ENCODE data around the gene DPP10.

DPP10 gene

DNA sequence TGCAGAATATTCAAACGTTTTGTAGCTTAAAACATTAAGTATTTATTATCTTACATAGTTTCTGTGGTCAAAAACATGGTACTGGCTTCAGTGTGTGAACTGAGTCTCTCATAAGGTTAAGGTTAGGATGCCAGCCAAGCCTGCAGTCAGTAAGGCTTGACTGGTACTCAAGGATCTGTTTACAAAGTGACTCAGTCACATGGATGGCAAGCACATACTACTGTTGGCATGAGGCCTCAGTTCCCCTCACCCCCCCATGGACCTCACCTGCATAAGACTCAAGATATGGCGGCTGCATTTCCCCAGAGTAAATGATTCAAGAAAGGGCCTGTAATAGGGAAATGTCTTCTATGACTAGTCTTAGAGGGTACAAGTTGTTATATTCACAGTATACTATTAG, 1167.5 kb downstream of the DPP10 start:
- no peak for DNase-seq

DNA sequence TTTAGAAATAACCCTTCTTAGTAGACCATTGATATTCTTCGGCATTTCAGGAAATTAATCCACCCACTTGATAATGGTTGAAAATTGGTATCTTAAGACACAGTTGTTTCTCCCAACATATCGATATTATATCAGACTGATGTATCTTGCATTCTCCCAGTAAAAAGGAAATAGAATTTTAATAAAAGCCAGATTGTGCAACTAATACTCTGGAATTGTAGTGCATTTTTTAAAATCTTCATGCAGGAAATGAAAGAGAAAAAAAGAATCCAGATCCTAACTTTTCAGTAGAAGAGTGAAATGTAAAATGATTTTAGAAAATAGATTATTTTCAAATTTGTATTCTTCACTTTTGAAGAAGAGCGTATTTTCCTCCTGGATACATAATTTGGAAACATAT, 1168.4 kb downstream of the DPP10 start:
- no peak for DNase-seq

DNA sequence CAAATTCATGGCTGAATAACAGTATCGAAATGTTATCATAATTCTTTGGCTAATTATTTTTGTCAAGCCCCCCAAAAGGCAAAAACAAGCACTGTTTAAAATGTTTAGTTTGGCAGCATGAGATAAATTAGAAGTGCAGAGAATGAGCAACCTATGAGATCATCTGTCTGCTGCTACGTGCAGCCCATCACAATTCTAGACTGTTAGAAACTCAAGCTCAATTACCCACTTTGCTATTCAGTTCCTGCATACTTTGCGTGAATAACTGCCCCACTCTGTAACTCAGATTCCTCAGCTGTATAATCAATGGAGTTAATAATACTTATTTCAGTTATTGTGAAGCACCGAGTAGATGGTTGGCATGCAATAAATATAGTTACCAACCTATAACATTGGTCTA, 1181.9 kb downstream of the DPP10 start:
- no peak for DNase-seq

DNA sequence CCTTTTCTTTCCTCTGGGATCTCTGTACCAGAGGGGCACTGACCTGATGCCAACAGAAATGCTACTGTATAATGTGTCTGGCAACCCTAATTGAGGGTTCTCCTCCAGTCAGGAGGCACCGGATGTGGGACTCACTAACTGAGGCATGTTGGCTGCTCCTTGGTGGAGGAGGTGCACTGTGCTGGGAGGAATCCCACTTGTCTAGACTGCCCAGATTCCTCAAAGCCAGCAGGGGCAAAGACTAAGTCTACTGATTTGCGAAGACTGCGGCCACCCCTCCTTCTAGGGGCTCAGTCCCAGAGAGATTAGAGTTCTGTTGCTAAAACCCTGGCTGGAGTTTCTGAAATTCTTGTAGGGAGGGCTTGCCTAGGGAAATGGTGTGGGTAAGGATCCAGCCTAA, 1192.1 kb downstream of the DPP10 start:
- no peak for DNase-seq

DNA sequence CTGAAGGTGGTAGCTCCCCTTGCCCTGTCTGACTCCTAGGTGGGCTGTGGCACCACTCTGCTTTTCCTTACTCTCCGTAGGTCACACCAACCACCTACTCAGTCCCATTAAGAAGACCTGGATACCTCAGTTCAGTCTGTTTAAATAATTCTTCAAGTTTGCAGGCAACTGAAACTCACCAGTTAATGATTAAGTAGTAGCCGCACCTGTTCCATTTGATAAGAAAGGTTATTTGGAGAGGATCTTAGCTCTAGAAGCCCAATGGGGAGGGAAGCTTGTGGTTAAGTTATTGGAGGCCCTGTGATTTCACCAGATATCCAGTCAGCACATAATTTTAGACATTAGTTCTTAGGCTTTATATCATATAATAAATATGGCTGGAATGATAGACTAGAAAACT, 1193.0 kb downstream of the DPP10 start:
- DNase-seq: no peak

DNA sequence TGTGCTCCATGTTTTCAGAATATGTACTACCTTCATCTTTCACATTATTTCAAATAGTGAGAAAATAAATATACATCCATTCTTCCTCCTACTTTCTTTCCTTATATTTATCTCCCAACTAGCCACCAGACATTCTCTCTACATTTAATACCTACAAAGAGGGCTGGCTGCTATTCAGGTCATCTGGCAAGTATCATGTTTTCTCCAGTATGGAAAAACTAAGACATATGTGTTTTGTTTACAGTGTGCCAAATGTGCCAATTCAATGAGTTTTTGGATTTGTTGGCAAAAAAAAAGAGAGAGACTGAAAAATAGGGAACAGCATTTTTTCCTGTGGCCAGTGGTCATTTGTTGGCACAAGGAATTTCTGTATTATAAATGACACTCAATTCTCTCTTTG, 1207.3 kb downstream of the DPP10 start:
- DNase-seq: no peak

- DNase-seq: no peak
These were observed 1208.4 kb downstream of the DPP10 start for GRCh38 chr2:115650827-115651226.

- DNase-seq: no peak
These were observed 1210.2 kb downstream of the DPP10 start for GRCh38 chr2:115652652-115653051.

- DNase-seq: no peak
These were observed 1211.9 kb downstream of the DPP10 start for GRCh38 chr2:115654362-115654761.

- no peak for DNase-seq
These were observed 1235.7 kb downstream of the DPP10 start for GRCh38 chr2:115678129-115678528.

GRCh38 chr2:115684345-115684744, 1241.9 kb downstream of the DPP10 start:
- no peak for DNase-seq

GRCh38 chr2:115691409-115691808, 1249.0 kb downstream of the DPP10 start:
- no peak for DNase-seq

GRCh38 chr2:115694651-115695050, 1252.2 kb downstream of the DPP10 start:
- no peak for DNase-seq

DNA sequence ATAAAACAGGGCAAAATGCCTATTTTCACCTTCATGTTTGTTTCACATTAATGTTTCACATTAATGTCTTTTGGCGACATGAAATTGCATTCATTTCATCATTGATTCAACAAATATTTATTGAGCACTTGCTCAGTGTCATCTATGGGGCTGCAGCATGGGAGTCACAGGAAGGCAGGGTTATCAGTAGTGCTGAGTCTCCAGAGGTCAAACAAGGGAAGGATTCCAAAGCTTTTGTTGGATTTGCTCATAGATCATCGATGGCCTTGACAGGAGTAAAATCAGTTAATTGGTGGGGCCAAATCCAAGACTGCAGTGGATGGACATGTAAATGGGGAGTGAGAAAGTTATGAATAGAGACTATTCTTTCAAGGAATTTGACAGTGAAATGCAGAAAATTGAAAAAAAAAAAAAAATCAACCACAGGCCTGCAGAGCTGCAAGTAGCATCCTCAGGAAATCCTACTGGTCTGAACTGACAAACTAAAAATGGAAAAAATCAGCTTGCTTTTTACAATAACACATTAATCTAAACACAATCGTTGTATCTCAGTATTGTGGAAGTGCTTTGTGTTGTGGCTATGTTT, 1290.8 kb downstream of the DPP10 start:
- no peak for DNase-seq

DNA sequence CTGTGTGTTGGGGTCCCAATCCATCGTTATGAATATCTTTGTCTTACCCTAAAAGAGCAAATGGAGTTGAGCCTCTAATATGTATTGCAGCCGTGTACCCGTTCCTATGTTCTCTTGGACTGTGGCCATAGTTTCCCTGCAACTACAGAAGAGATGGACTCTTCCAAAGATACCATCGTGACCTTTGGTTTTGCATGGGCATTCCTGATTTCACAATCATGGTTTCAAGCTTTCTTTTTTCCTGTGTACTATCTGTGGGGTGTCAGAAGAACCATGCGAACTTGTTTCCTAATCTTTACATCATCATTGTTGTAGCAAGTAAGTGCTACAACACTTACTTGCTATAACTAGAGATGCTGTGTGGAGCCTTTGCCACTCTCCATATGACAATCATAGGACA, 1295.7 kb downstream of the DPP10 start:
- no peak for DNase-seq

GRCh38 chr2:115739574-115739973, 1297.1 kb downstream of the DPP10 start:
- no peak for DNase-seq

GRCh38 chr2:115746151-115746550, 1303.7 kb downstream of the DPP10 start:
- DNase-seq: no peak

DNA sequence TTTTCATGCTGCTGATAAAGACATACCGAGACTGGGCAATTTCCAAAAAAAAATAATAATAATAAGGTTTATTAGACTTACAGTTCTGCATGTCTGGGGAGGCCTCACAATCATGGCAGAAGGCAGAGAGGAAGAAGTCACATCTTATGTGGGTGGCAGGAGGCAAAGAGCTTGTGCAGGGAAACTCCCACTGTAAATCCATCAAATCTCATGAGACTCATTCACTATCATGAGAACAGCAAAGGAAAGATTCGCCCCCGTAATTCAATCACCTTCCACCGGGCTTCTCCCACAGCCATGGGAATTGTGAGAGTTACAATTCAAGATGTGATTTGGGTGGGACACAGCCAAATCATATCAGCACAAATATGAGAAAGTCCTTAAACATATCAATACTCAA, 1314.8 kb downstream of the DPP10 start:
- DNase-seq: no peak

GRCh38 chr2:115763601-115764000, 1321.2 kb downstream of the DPP10 start:
- DNase-seq: no peak

- DNase-seq: no peak
These were observed 1329.1 kb downstream of the DPP10 start for GRCh38 chr2:115771516-115771915.

GRCh38 chr2:115774361-115774760, 1331.9 kb downstream of the DPP10 start:
- no peak for DNase-seq

- DNase-seq: no peak
These were observed 1336.7 kb downstream of the DPP10 start for GRCh38 chr2:115779085-115779632.

DNA sequence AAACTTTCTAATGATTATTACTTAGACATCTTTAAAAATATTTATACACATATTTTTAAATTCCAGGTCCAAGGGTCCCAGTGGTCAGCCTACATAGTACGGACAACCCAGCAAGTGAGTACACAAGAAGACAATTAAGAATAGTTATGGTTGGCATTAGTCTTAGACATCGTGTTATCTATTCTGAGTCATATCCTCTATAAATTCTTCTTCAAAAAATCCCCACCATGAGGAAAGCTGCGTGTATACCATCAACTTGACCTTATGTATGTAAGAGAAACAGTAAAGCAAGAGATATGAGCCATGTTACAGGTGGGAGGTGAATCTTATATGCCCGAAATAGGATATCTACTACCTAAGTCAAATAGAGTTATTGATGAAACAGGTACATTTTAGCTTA, 1339.8 kb downstream of the DPP10 start:
- DNase-seq: no peak

- DNase-seq: no peak
These were observed 1353.6 kb downstream of the DPP10 start for GRCh38 chr2:115796078-115796477.

DNA sequence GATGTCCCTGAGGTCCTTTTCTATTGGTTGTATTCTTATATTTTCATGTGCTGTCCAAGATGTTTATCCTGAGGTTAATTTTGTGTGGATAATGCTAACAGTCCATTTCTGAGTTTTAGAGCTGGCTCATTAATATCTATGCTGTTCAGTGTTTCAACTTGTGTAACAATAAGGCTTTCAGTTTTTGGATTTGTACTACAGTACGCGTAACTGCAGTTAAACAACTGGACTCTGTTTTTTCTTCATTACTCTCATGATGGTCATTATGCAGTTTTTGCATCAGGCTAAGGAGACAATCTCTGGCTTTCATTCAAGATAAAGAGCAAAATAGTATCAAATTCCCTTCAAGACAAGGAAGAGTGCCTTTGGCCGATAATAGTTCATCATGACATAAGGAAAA, 1364.8 kb downstream of the DPP10 start:
- no peak for DNase-seq

Measured in activated CD4-positive, alpha-beta T cell treated with anti-CD3 and anti-CD28 coated beads, Interleukin-2, amount 50 U/mL, for 1 hour (primary cell).